Caco-2 (cell line): ENCODE measurements around the gene ADD1. TPM values are rescaled to one million over a fixed set of nuclear protein-coding genes. Genes with fewer than 3 reads are reported as not detected.

ENCODE experiments used
- BruUV-seq: library from RNA; stranded (reverse); fragments of 400-500 nt; replicated peaks from 2 replicates; lab custom pipeline; 2021; lab: Mats Ljungman, UMichigan
- CTCF ChIA-PET: fragments of 300-600 bp; sonication (Branson Sonifier 250); formaldehyde crosslinking; loops from one replicate; lab custom pipeline; 2022; ENCODE audit warnings: antibody characterized with exemption; lab: Charles Lee
- POLR2A ChIA-PET: fragments of 300-600 bp; sonication (Branson Sonifier 250); formaldehyde crosslinking; loops from one replicate; lab custom pipeline; 2022; ENCODE audit warnings: antibody characterized with exemption; lab: Charles Lee
- DNase-seq, 2 experiments: peaks; one replicate each; pipeline versions ENCODE4 v3.0.0 to v3.0.0-alpha.2; 2020 to 2022
- H3K27me3 ChIP-seq: replicated peaks from 2 replicates; pipeline ENCODE4 v1.6.0; 2011; ENCODE audit warnings: low read length; ENCODE audit not compliant: control insufficient read depth, insufficient read depth
- H3K36me3 ChIP-seq: 2 replicates; pipeline ENCODE4 v1.5.1; 2011; ENCODE audit warnings: low read length; ENCODE audit not compliant: control insufficient read depth, insufficient read depth
- H3K4me1 ChIP-seq: fragments of 250-450 bp; sonication (Bioruptor Pico); 2 replicates; pipeline ENCODE4 v1.5.1; 2020; ENCODE audit warnings: mild to moderate bottlenecking
- H3K4me3 ChIP-seq: 2 replicates; pipeline ENCODE4 v1.5.1; 2011; ENCODE audit warnings: low read depth, mild to moderate bottlenecking, control low read depth, low read length
- H3K9me3 ChIP-seq: fragments of 250-450 bp; sonication (Bioruptor Pico); 2 replicates; pipeline ENCODE4 v1.5.1; 2020; ENCODE audit warnings: mild to moderate bottlenecking, moderate library complexity
- H3K27ac Mint-ChIP-seq: one replicate; pipeline ENCODE4 v1.8.0; 2022; ENCODE audit warnings: mixed read lengths; ENCODE audit not compliant: unreplicated experiment
- H3K27me3 Mint-ChIP-seq: one replicate; pipeline ENCODE4 v1.8.0; 2022; ENCODE audit warnings: mixed read lengths; ENCODE audit not compliant: insufficient read depth, unreplicated experiment
- H3K36me3 Mint-ChIP-seq: one replicate; pipeline ENCODE4 v1.8.0; 2022; ENCODE audit warnings: mild to moderate bottlenecking, mixed read lengths; ENCODE audit not compliant: insufficient read depth, unreplicated experiment
- H3K4me1 Mint-ChIP-seq: one replicate; pipeline ENCODE4 v1.8.0; 2022; ENCODE audit warnings: low read depth, mixed read lengths; ENCODE audit not compliant: unreplicated experiment
- H3K4me3 Mint-ChIP-seq: one replicate; pipeline ENCODE4 v1.8.0; 2022; ENCODE audit warnings: mild to moderate bottlenecking, moderate library complexity, mixed read lengths; ENCODE audit not compliant: unreplicated experiment
- H3K9me3 Mint-ChIP-seq: one replicate; pipeline ENCODE4 v1.8.0; 2022; ENCODE audit warnings: mixed read lengths; ENCODE audit not compliant: unreplicated experiment
- CTCF ChIP-seq, 2 experiments: fragments of 200-600 bp in 1 of 2; IDR thresholded peaks; 1 replicate in 1 of 2; 2 replicates in 1 of 2; pipeline versions ENCODE4 v1.5.1 to v1.8.0; 2011 to 2022; ENCODE audit warnings: antibody characterized with exemption in 1 of 2, control low read depth in 1 of 2, inconsistent platforms in 1 of 2, low read depth in 1 of 2, low read length in 1 of 2, mild to moderate bottlenecking in 1 of 2, moderate library complexity in 1 of 2; ENCODE audit not compliant: insufficient read depth in 1 of 2, severe bottlenecking in 1 of 2, unreplicated experiment in 1 of 2
- intact Hi-C: fragments of 100-400 bp; cut with micrococcal nuclease; formaldehyde crosslinking; loops from one replicate; pipeline ENCODE4 v1.10.0; 2022; ENCODE audit not compliant: unreplicated experiment
- total RNA-seq: library from RNA; stranded (reverse); gene quantifications from 2 replicates; pipeline ENCODE4 v1.2.3, GENCODE V29; 2022

ADD1 gene
- total RNA-seq, 1 experiment from 2014 or later, result 242 TPM

GRCh38 chr4:2817137-2817536 lies 26.5 kb upstream of the ADD1 start:
- H3K27me3 ChIP-seq, result no peaks in the 10 kb centered on the region
- BruUV-seq, result no TSS peak
- intact Hi-C loops, result no loop called here
- no peaks in the 10 kb centered on the region for H3K27me3 Mint-ChIP-seq
- CTCF ChIA-PET, result no interaction called here
- POLR2A ChIA-PET, result no interaction called here
- peaks cover 15% of the 10 kb centered on the region for H3K4me1 Mint-ChIP-seq
- H3K36me3 Mint-ChIP-seq, result peaks cover 14% of the 10 kb centered on the region
- no peak overlapping the region for H3K4me3 ChIP-seq
- peak overlapping the region; percentile 60 for H3K27ac Mint-ChIP-seq
- peaks cover 7% of the 10 kb centered on the region; the same call in 1 of the 2 replicates for H3K4me1 ChIP-seq
- no peak for DNase-seq
- H3K4me3 Mint-ChIP-seq, result peak overlapping the region; percentile 76
- no peaks in the 10 kb centered on the region for H3K36me3 ChIP-seq
- H3K9me3 ChIP-seq, result no peaks in the 10 kb centered on the region; the same call in 1 of the 2 replicates
- no peak for TF ChIP-seq CTCF (IDR thresholded peaks at IDR 0.05; ENCODE audit: insufficient read depth in 1 of 2, low read depth in 1 of 2, low read length in 1 of 2, severe bottlenecking in 1 of 2, unreplicated experiment in 1 of 2)
- H3K9me3 Mint-ChIP-seq, result no peaks in the 10 kb centered on the region

DNA sequence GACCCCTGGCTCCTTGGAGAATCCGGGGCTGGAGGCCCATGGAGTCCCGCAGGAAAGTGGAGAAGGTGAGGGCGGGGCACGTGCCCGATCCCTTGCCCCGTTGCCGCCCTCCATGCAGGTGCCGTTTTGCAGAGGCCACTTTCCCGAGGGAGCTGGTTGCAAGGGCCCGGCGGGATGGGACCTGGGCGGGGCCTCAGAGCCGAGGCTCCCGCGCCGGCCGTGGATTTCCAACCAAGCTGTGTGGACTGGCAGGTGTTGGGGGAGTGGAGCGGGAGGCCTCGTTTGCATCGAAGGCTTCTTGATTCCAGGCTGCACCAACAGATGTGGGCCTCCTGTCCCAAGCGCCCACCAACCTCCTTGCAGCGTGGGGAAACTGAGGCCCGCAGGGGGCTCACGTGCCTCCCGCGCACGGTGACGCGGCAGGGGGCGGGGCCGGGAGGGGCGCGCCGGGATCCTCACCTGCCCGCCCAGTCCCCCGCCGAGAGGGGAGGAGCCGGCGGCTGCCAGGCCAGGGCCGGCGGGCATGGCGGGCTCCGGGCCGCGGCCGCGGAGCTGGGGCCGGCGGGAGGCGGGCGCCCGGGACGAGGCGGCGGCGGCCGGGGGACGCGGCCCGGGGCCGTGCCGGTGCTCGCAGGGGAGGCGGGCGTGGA lies 25.8 kb upstream of the ADD1 start:
- Histone ChIP-seq H3K27me3 (no peaks in the 10 kb centered on the region), H3K4me1 (peaks cover 7% of the 10 kb centered on the region; the same call in 1 of the 2 replicates), H3K36me3 (no peaks in the 10 kb centered on the region), H3K9me3 (no peaks in the 10 kb centered on the region; the same call in 1 of the 2 replicates), H3K4me3 (peak overlapping the region; percentile 71)
- Mint-ChIP-seq H3K9me3 (no peaks in the 10 kb centered on the region), H3K27ac (peak overlapping the region; percentile 60), H3K4me3 (peak overlapping the region; percentile 76), H3K36me3 (peaks cover 13% of the 10 kb centered on the region), H3K27me3 (no peaks in the 10 kb centered on the region), H3K4me1 (peaks cover 15% of the 10 kb centered on the region)
- intact Hi-C loops, result no loop called here
- POLR2A ChIA-PET, result interaction anchor here (0.7 kb wide), 1 partner anchor 282 kb away, joined by 3 read pairs; the partner anchor contains the start of gene FAM193A
- no peak for TF ChIP-seq CTCF (IDR thresholded peaks at IDR 0.05; ENCODE audit: insufficient read depth in 1 of 2, low read depth in 1 of 2, low read length in 1 of 2, severe bottlenecking in 1 of 2, unreplicated experiment in 1 of 2)
- CTCF ChIA-PET, result interaction anchor here (0.6 to 0.9 kb wide), 3 partner anchors 8 to 241 kb away, joined by 3 read pairs; no protein-coding TSS in a partner anchor
- no TSS peak for BruUV-seq
- peak; percentile 57 to 73 for DNase-seq

- Histone ChIP-seq H3K36me3 (no peaks in the 10 kb centered on the region), H3K4me1 (peaks cover 7% of the 10 kb centered on the region; the same call in 1 of the 2 replicates), H3K27me3 (no peaks in the 10 kb centered on the region), H3K9me3 (no peaks in the 10 kb centered on the region; the same call in 1 of the 2 replicates), H3K4me3 (peak overlapping the region; percentile 71)
- H3K27me3 Mint-ChIP-seq, result no peaks in the 10 kb centered on the region
- intact Hi-C loops, result no loop called here
- H3K27ac Mint-ChIP-seq, result no peak overlapping the region
- peaks cover 13% of the 10 kb centered on the region for H3K36me3 Mint-ChIP-seq
- peak in 1 of 2 experiments; percentile 35 for DNase-seq
- BruUV-seq, result no TSS peak
- peaks cover 15% of the 10 kb centered on the region for H3K4me1 Mint-ChIP-seq
- ChIA-PET POLR2A (interaction anchor here (0.6 to 1.0 kb wide), 3 partner anchors 63 to 1529 kb away, joined by 3 read pairs; partner anchors contain the start of gene FAM193A), CTCF (interaction anchor here (0.6 to 0.9 kb wide), 4 partner anchors 9 to 787 kb away, joined by 3 read pairs; no protein-coding TSS in a partner anchor)
- H3K9me3 Mint-ChIP-seq, result no peaks in the 10 kb centered on the region
- no peak for TF ChIP-seq CTCF (IDR thresholded peaks at IDR 0.05; ENCODE audit: insufficient read depth in 1 of 2, low read depth in 1 of 2, low read length in 1 of 2, severe bottlenecking in 1 of 2, unreplicated experiment in 1 of 2)
- H3K4me3 Mint-ChIP-seq, result peak overlapping the region; percentile 60
Measured at GRCh38 chr4:2818351-2818939, 25.2 kb upstream of the ADD1 start.
